ENCODE results near the gene ADO. TPM values are rescaled to one million over a fixed set of nuclear protein-coding genes. Genes with fewer than 3 reads are reported as not detected.

The ADO gene
- total RNA-seq, 1 experiment from 2014 or later, result 32.3 TPM

Other genes starting within 250 kb of the ADO start
- 0.09 and 0.19 TPM in 2 replicates for gene EGR2, start 11.6 kb downstream of the ADO start, total RNA-seq (2014; rRNA removed; shearing (Covaris generic))

Measured in A172 (cell line).